A673 (cell line): ENCODE results near the gene CHMP1B. TPM values are rescaled to one million over a fixed set of nuclear protein-coding genes. Genes with fewer than 3 reads are reported as not detected.

Experiments
- BruUV-seq: library from RNA; stranded (reverse); fragments of 400-500 nt; replicated peaks from 2 replicates; lab custom pipeline; 2021; lab: Mats Ljungman, UMichigan
- CTCF ChIA-PET: fragments of 300-600 bp; sonication (Branson Sonifier 250); formaldehyde crosslinking; loops from one replicate; lab custom pipeline; 2022; ENCODE audit warnings: antibody characterized with exemption; lab: Charles Lee
- POLR2A ChIA-PET: fragments of 300-600 bp; sonication (Branson Sonifier 250); formaldehyde crosslinking; loops from one replicate; lab custom pipeline; 2022; ENCODE audit warnings: antibody characterized with exemption; ENCODE audit not compliant: low non-redundant PET; lab: Charles Lee
- DNase-seq: peaks from one replicate; pipeline ENCODE4 v3.0.0-alpha.2; 2015; ENCODE audit warnings: low spot score
- H3K27ac ChIP-seq: fragments of 200-600 bp; sonication (generic); 2 replicates; pipeline ENCODE4 v1.5.1; 2016; ENCODE audit warnings: mixed run types, low read depth, mild to moderate bottlenecking, mixed read lengths, antibody characterized with exemption, low read length; ENCODE audit not compliant: poor library complexity, severe bottlenecking
- H3K27me3 ChIP-seq: fragments of 200-600 bp; sonication (generic); replicated peaks from 2 replicates; pipeline ENCODE4 v1.6.1; 2017; ENCODE audit warnings: mixed run types, low read depth, mild to moderate bottlenecking, mixed read lengths, antibody characterized with exemption, low read length; ENCODE audit not compliant: insufficient read depth, poor library complexity
- H3K36me3 ChIP-seq: fragments of 200-600 bp; sonication (generic); 2 replicates; pipeline ENCODE4 v1.6.1; 2016; ENCODE audit warnings: mixed run types, mild to moderate bottlenecking, mixed read lengths, antibody characterized with exemption, low read length; ENCODE audit not compliant: insufficient read depth, poor library complexity, severe bottlenecking
- H3K4me1 ChIP-seq: fragments of 200-600 bp; sonication (generic); 2 replicates; pipeline ENCODE4 v1.6.1; 2017; ENCODE audit warnings: mixed run types, mild to moderate bottlenecking, mixed read lengths, antibody characterized with exemption, low read length; ENCODE audit not compliant: insufficient read depth, poor library complexity, severe bottlenecking
- H3K4me3 ChIP-seq: fragments of 200-600 bp; sonication (generic); 2 replicates; pipeline ENCODE4 v1.5.1; 2016; ENCODE audit warnings: low read depth, mixed run types, mild to moderate bottlenecking, mixed read lengths, low read length; ENCODE audit not compliant: poor library complexity, severe bottlenecking
- H3K9me3 ChIP-seq: fragments of 200-600 bp; sonication (generic); 2 replicates; pipeline ENCODE4 v1.6.1; 2016; ENCODE audit warnings: mixed run types, low read depth, mild to moderate bottlenecking, mixed read lengths, antibody characterized with exemption, low read length; ENCODE audit not compliant: poor library complexity, severe bottlenecking
- CTCF ChIP-seq: fragments of 300-800, 200-600 bp; sonication (generic); conservative IDR thresholded peaks from 2 replicates; pipeline ENCODE4 v1.5.1; 2017; ENCODE audit warnings: low read depth, mild to moderate bottlenecking, antibody characterized with exemption, low read length, moderate library complexity, mixed read lengths
- EZH2 ChIP-seq: fragments of 200-600 bp; sonication (generic); IDR thresholded peaks from 2 replicates; pipeline ENCODE4 v1.6.1; 2017; ENCODE audit warnings: borderline replicate concordance, low read depth, mild to moderate bottlenecking, mixed read lengths, antibody characterized with exemption, low read length; ENCODE audit not compliant: poor library complexity, severe bottlenecking
- intact Hi-C: fragments of 100-400 bp; cut with micrococcal nuclease; formaldehyde crosslinking; loops from one replicate; pipeline ENCODE4 v1.10.0; 2022; ENCODE audit not compliant: unreplicated experiment
- total RNA-seq: library from RNA; stranded (reverse); gene quantifications from 2 replicates; pipeline ENCODE4 v1.2.3, GENCODE V29; 2021

CHMP1B gene
- total RNA-seq, 1 experiment from 2014 or later = 17.1 TPM

- POLR2A ChIA-PET = no interaction called here
- CTCF ChIA-PET = no interaction called here
- no peaks in the 10 kb centered on the region for H3K9me3 ChIP-seq
- H3K4me3 ChIP-seq = no peak overlapping the region
- no peaks in the 10 kb centered on the region for H3K27me3 ChIP-seq
- TF ChIP-seq CTCF (no peak), EZH2 (no peak)
- no peaks in the 10 kb centered on the region for H3K4me1 ChIP-seq
- DNase-seq = no peak
- H3K36me3 ChIP-seq = no peaks in the 10 kb centered on the region
- intact Hi-C loops = no loop called here
- no TSS peak for BruUV-seq
- no peak overlapping the region for H3K27ac ChIP-seq
Observed at GRCh38 chr18:11885278-11885947, 34.2 kb downstream of the CHMP1B start.

- TF ChIP-seq CTCF = no peak
- no peak for TF ChIP-seq EZH2
- no peaks in the 10 kb centered on the region for H3K9me3 ChIP-seq
- POLR2A ChIA-PET = no interaction called here
Observed at GRCh38 chr18:11886577-11887110, 35.4 kb downstream of the CHMP1B start.

GRCh38 chr18:11887328-11888128 lies 36.3 kb downstream of the CHMP1B start:
- no peaks in the 10 kb centered on the region for H3K27me3 ChIP-seq
- no peaks in the 10 kb centered on the region for H3K4me1 ChIP-seq
- H3K4me3 ChIP-seq = no peak overlapping the region
- DNase-seq = no peak
- intact Hi-C loops = no loop called here
- no TSS peak for BruUV-seq
- H3K27ac ChIP-seq = no peak overlapping the region
- no peak for TF ChIP-seq CTCF
- no peak for TF ChIP-seq EZH2
- CTCF ChIA-PET = no interaction called here
- H3K9me3 ChIP-seq = no peaks in the 10 kb centered on the region
- POLR2A ChIA-PET = no interaction called here
- no peaks in the 10 kb centered on the region for H3K36me3 ChIP-seq

More at GRCh38 chr18:11886577-11887110, 35.4 kb downstream of the CHMP1B start:
- Histone ChIP-seq H3K4me3 (no peak overlapping the region), H3K27ac (no peak overlapping the region), H3K36me3 (no peaks in the 10 kb centered on the region), H3K27me3 (no peaks in the 10 kb centered on the region), H3K4me1 (no peaks in the 10 kb centered on the region)
- BruUV-seq = no TSS peak
- CTCF ChIA-PET = no interaction called here
- intact Hi-C loops = no loop called here
- no peak for DNase-seq
